ENCODE results near the gene F11.

- TF ChIP-seq CREB5 (CRISPR knock-in tag; IDR thresholded peaks at IDR 0.05; ENCODE audit: low read depth) (no peak), POU6F1 (CRISPR knock-in tag; IDR thresholded peaks at IDR 0.05; ENCODE audit: borderline replicate concordance, low read depth) (no peak), RARB (CRISPR knock-in tag; IDR thresholded peaks at IDR 0.05) (no peak), ZFP3 (CRISPR knock-in tag; IDR thresholded peaks at IDR 0.05) (no peak), PATZ1 (CRISPR knock-in tag; IDR thresholded peaks at IDR 0.05; ENCODE audit: borderline replicate concordance) (no peak), GLIS3 (CRISPR knock-in tag; IDR thresholded peaks at IDR 0.05) (no peak), CSDC2 (CRISPR knock-in tag; IDR thresholded peaks at IDR 0.05) (no peak), TSHZ2 (CRISPR knock-in tag; IDR thresholded peaks at IDR 0.05) (no peak), CSRNP3 (CRISPR knock-in tag; IDR thresholded peaks at IDR 0.05) (no peak), ARNTL (CRISPR knock-in tag; IDR thresholded peaks at IDR 0.05; ENCODE audit: borderline replicate concordance, low read depth) (no peak), ZFP30 (CRISPR knock-in tag; IDR thresholded peaks at IDR 0.05) (no peak), ZNF565 (CRISPR knock-in tag; conservative IDR thresholded peaks at IDR 0.05; ENCODE audit: low read depth) (no peak)
Observed at GRCh38 chr4:186227744-186228513, 38.1 kb upstream of the F11 start.
